Measurements from ENCODE around the gene BET1.
"Not testable (repeated sequence)": the region's sequence is repeated elsewhere in the genome, so short reads cannot be mapped to it uniquely, and the experiment has no call there.

DNA sequence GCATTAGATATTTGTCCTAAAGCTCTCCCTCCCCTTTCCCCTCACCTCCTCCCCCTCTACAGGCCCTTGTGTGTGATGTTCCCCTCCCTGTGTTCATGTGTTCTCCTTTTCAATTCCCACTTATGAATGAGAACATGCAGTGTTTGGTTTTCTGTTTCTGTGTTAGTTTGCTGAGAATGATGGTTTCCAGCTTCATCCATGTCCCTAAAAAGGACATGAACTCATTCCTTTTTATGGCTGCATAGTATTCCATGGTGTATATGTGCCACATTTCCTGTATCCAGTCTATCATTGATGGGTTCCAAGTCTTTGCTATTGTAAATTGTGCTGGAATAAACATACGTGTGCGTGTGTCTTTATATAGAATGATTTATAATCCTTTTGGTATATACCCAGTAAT lies 22.5 kb upstream of the BET1 start:
- not testable (repeated sequence) for TF ChIP-seq CTCF, POLR2A (IDR thresholded peaks at IDR 0.05)
